Erythroblast (primary cell): ENCODE data around the gene RCAN1.
"Not testable (repeated sequence)": the region's sequence is repeated elsewhere in the genome, so short reads cannot be mapped to it uniquely, and the experiment has no call there.

Experiments
- DNase-seq, 2 experiments: peaks; one replicate each; lab custom pipeline; 2025; lab: John Stamatoyannopoulos, UW
- GATA1 ChIP-seq: IDR thresholded peaks from 2 replicates; pipeline ENCODE4 v1.6.1; 2011; ENCODE audit warnings: low read depth, mild to moderate bottlenecking, control low read depth, low read length, moderate library complexity
- POLR2A ChIP-seq: IDR thresholded peaks from 2 replicates; pipeline ENCODE4 v1.6.1; 2011; ENCODE audit warnings: mild to moderate bottlenecking, low read length

RCAN1 gene

GRCh38 chr21:34576041-34576511 is 38.8 kb downstream of the RCAN1 start:
- TF ChIP-seq GATA1 (no peak), POLR2A (no peak)
- no peak for DNase-seq

GRCh38 chr21:34574601-34575529 is 40.0 kb downstream of the RCAN1 start:
- TF ChIP-seq POLR2A (no peak), GATA1 (no peak)
- DNase-seq: no peak

GRCh38 chr21:34571994-34572393 is 42.9 kb downstream of the RCAN1 start:
- no peak for DNase-seq
- TF ChIP-seq POLR2A (no peak), GATA1 (no peak)

GRCh38 chr21:34570313-34570712 is 44.6 kb downstream of the RCAN1 start:
- DNase-seq: no peak
- TF ChIP-seq POLR2A (no peak), GATA1 (no peak)

GRCh38 chr21:34569381-34569979 is 45.4 kb downstream of the RCAN1 start:
- DNase-seq: no peak
- TF ChIP-seq POLR2A (no peak), GATA1 (no peak)

GRCh38 chr21:34568801-34569200 is 46.1 kb downstream of the RCAN1 start:
- DNase-seq: not testable (repeated sequence)

- DNase-seq: no peak
- TF ChIP-seq POLR2A: no peak
- TF ChIP-seq GATA1: no peak
Measured at GRCh38 chr21:34567604-34568155, 47.2 kb downstream of the RCAN1 start.

- DNase-seq: no peak
- TF ChIP-seq GATA1 (no peak), POLR2A (no peak)
Measured at GRCh38 chr21:34565238-34565637, 49.7 kb downstream of the RCAN1 start.

GRCh38 chr21:34563370-34563769 is 51.5 kb downstream of the RCAN1 start:
- DNase-seq: not testable (repeated sequence)

GRCh38 chr21:34561806-34562205 is 53.1 kb downstream of the RCAN1 start:
- TF ChIP-seq POLR2A (no peak), GATA1 (no peak)
- no peak for DNase-seq

GRCh38 chr21:34560609-34561008 is 54.3 kb downstream of the RCAN1 start:
- no peak for DNase-seq
- TF ChIP-seq GATA1: no peak
- TF ChIP-seq POLR2A: no peak

GRCh38 chr21:34560021-34560420 is 54.9 kb downstream of the RCAN1 start:
- no peak for DNase-seq
- TF ChIP-seq POLR2A (no peak), GATA1 (no peak)

- no peak for DNase-seq
- no peak for TF ChIP-seq GATA1
- TF ChIP-seq POLR2A: no peak
Measured at GRCh38 chr21:34559089-34559631, 55.8 kb downstream of the RCAN1 start.

- DNase-seq: no peak
- TF ChIP-seq GATA1 (no peak), POLR2A (no peak)
Measured at GRCh38 chr21:34558166-34558565, 56.7 kb downstream of the RCAN1 start.

GRCh38 chr21:34557261-34557660 is 57.7 kb downstream of the RCAN1 start:
- TF ChIP-seq GATA1 (no peak), POLR2A (no peak)
- no peak for DNase-seq

GRCh38 chr21:34554670-34555069 is 60.2 kb downstream of the RCAN1 start:
- not testable (repeated sequence) for DNase-seq
